ENCODE results near the gene SF1.

The SF1 gene

GRCh38 chr11:64814712-64815187 lies 36.4 kb upstream of the SF1 start:
- DNase-seq: no peak
- Histone ChIP-seq H3K79me2 (ENCODE audit: low read length) (peaks cover under 1% of the 10 kb centered on the region; the same call in 1 of the 2 replicates), H3K4me2 (ENCODE audit: low read depth, low read length) (no peak overlapping the region)

DNA sequence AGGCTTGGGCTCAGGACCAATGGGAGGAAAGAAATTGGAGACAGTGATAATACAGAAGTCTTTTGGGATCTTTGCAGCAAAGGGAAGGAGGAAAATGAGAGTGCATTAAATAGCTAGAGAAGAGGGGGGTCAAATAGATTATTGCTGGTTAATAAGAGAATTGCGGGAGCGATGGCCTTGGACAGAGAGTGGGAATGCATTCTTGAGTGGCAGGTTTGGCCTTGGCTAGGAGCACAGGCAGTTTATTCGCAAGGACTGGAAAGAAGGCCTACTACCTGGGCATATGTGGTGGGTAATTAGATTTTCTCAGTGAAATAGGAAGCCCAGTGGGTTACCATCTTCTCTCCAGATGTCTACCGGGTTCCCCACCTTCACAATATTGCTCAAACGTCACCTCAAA lies 35.5 kb upstream of the SF1 start:
- H3K9me3 ChIP-seq (replicated peaks; ENCODE audit: insufficient read depth, low read length): no peaks in the 10 kb centered on the region
- H3K36me3 ChIP-seq (replicated peaks; ENCODE audit: insufficient read depth, low read length): no peaks in the 10 kb centered on the region
- H3K4me3 ChIP-seq (ENCODE audit: low read length): no peak overlapping the region
- H3K4me2 ChIP-seq (ENCODE audit: low read depth, low read length): no peak overlapping the region
- DNase-seq: no peak
- no peak overlapping the region for H3K27ac ChIP-seq (ENCODE audit: low read length)
- peaks cover 5% of the 10 kb centered on the region for H3K79me2 ChIP-seq (ENCODE audit: low read length)
- no peaks in the 10 kb centered on the region for H3K9me2 ChIP-seq (replicated peaks; ENCODE audit: insufficient read depth, low read length)
- TF ChIP-seq EZH2 (optimal IDR thresholded peaks at IDR 0.05; ENCODE audit: low read depth, low read length) (no peak), EZH2phosphoT487 (IDR thresholded peaks at IDR 0.05; ENCODE audit: low read length) (no peak)
- TF ChIP-seq, protein P1, sequence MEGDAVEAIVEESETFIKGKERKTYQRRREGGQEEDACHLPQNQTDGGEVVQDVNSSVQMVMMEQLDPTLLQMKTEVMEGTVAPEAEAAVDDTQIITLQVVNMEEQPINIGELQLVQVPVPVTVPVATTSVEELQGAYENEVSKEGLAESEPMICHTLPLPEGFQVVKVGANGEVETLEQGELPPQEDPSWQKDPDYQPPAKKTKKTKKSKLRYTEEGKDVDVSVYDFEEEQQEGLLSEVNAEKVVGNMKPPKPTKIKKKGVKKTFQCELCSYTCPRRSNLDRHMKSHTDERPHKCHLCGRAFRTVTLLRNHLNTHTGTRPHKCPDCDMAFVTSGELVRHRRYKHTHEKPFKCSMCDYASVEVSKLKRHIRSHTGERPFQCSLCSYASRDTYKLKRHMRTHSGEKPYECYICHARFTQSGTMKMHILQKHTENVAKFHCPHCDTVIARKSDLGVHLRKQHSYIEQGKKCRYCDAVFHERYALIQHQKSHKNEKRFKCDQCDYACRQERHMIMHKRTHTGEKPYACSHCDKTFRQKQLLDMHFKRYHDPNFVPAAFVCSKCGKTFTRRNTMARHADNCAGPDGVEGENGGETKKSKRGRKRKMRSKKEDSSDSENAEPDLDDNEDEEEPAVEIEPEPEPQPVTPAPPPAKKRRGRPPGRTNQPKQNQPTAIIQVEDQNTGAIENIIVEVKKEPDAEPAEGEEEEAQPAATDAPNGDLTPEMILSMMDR (IDR thresholded peaks at IDR 0.05; ENCODE audit: low read length): no peak
- H3K4me1 ChIP-seq (ENCODE audit: low read length): peaks cover 6% of the 10 kb centered on the region
- no peaks in the 10 kb centered on the region for H3K27me3 ChIP-seq (replicated peaks; ENCODE audit: insufficient read depth, low read length)
- no peak overlapping the region for H2AFZ ChIP-seq (ENCODE audit: low read length)
- H4K20me1 ChIP-seq (ENCODE audit: insufficient read depth, low read length): no peaks in the 10 kb centered on the region
- H3K9ac ChIP-seq (ENCODE audit: low read length): no peak overlapping the region
- H3F3A ChIP-seq (ENCODE audit: insufficient read depth, low read length): 0 out of 2 replicates have a peak, but pooled peaks cover 3% of the 10 kb centered on the region

More at GRCh38 chr11:64814712-64815187, 36.4 kb upstream of the SF1 start:
- no peaks in the 10 kb centered on the region for H4K20me1 ChIP-seq (ENCODE audit: insufficient read depth, low read length)
- no peak overlapping the region for H3K4me3 ChIP-seq (ENCODE audit: low read length)
- H3K27ac ChIP-seq (ENCODE audit: low read length): no peak overlapping the region
- H3F3A ChIP-seq (ENCODE audit: insufficient read depth, low read length): 0 out of 2 replicates have a peak, but pooled peaks cover 3% of the 10 kb centered on the region
- no peak overlapping the region for H2AFZ ChIP-seq (ENCODE audit: low read length)
- H3K27me3 ChIP-seq (replicated peaks; ENCODE audit: insufficient read depth, low read length): no peaks in the 10 kb centered on the region
- no peaks in the 10 kb centered on the region for H3K36me3 ChIP-seq (replicated peaks; ENCODE audit: insufficient read depth, low read length)
- H3K9me2 ChIP-seq (replicated peaks; ENCODE audit: insufficient read depth, low read length): no peaks in the 10 kb centered on the region
- H3K4me1 ChIP-seq (ENCODE audit: low read length): 0 out of 2 replicates have a peak, but pooled peaks cover under 1% of the 10 kb centered on the region
- H3K9ac ChIP-seq (ENCODE audit: low read length): no peak overlapping the region
- TF ChIP-seq EZH2phosphoT487 (IDR thresholded peaks at IDR 0.05; ENCODE audit: low read length): no peak
- TF ChIP-seq, protein P1 (IDR thresholded peaks at IDR 0.05; ENCODE audit: low read length): no peak
- no peaks in the 10 kb centered on the region for H3K9me3 ChIP-seq (replicated peaks; ENCODE audit: insufficient read depth, low read length)

GRCh38 chr11:64810891-64811272 lies 32.5 kb upstream of the SF1 start:
- DNase-seq: peak; percentile 60
- Histone ChIP-seq H3K27ac (ENCODE audit: low read length) (peak overlapping the region; percentile 24; the same call in 1 of the 2 replicates), H3K9ac (ENCODE audit: low read length) (peak overlapping the region; percentile 70; the same call in 1 of the 2 replicates)

GRCh38 chr11:64810271-64810890 lies 32.0 kb upstream of the SF1 start, which contains the start of gene MEN1:
MEN1 (minus strand) TSS chr11:64810551; CDS start chr11:64810109, 442 bp downstream.
- Histone ChIP-seq H3K27ac (ENCODE audit: low read length) (peak within 1 kb of the TSS; percentile 24; the same call in 1 of the 2 replicates), H3K9me2 (replicated peaks; ENCODE audit: insufficient read depth, low read length) (no peaks in the 10 kb centered on the region), H3K79me2 (ENCODE audit: low read length) (peaks cover 5% of the 10 kb centered on the region), H2AFZ (ENCODE audit: low read length) (peak within 1 kb of the TSS; percentile 96), H4K20me1 (ENCODE audit: insufficient read depth, low read length) (no peaks in the 10 kb centered on the region), H3K4me1 (ENCODE audit: low read length) (peaks cover 6% of the 10 kb centered on the region), H3K4me2 (ENCODE audit: low read depth, low read length) (peak within 1 kb of the TSS; percentile 83), H3F3A (ENCODE audit: insufficient read depth, low read length) (0 out of 2 replicates have a peak, but pooled peaks cover 3% of the 10 kb centered on the region), H3K36me3 (replicated peaks; ENCODE audit: insufficient read depth, low read length) (no peaks in the 10 kb centered on the region), H3K4me3 (ENCODE audit: low read length) (peak within 1 kb of the TSS; percentile 74), H3K27me3 (replicated peaks; ENCODE audit: insufficient read depth, low read length) (no peaks in the 10 kb centered on the region), H3K9ac (ENCODE audit: low read length) (peak within 1 kb of the TSS; percentile 70), H3K9me3 (replicated peaks; ENCODE audit: insufficient read depth, low read length) (no peaks in the 10 kb centered on the region)
- peak; percentile 90 for DNase-seq
- no peak for TF ChIP-seq EZH2 (optimal IDR thresholded peaks at IDR 0.05; ENCODE audit: low read depth, low read length)
- TF ChIP-seq EZH2phosphoT487 (IDR thresholded peaks at IDR 0.05; ENCODE audit: low read length): no peak
- TF ChIP-seq, protein P1 (IDR thresholded peaks at IDR 0.05; ENCODE audit: low read length): no peak

More at GRCh38 chr11:64810891-64811272, 32.5 kb upstream of the SF1 start:
- Histone ChIP-seq H2AFZ (ENCODE audit: low read length) (peak overlapping the region; percentile 96), H3K4me1 (ENCODE audit: low read length) (peaks cover 6% of the 10 kb centered on the region), H4K20me1 (ENCODE audit: insufficient read depth, low read length) (no peaks in the 10 kb centered on the region), H3K27me3 (replicated peaks; ENCODE audit: insufficient read depth, low read length) (no peaks in the 10 kb centered on the region), H3K79me2 (ENCODE audit: low read length) (peaks cover 5% of the 10 kb centered on the region), H3K9me3 (replicated peaks; ENCODE audit: insufficient read depth, low read length) (no peaks in the 10 kb centered on the region), H3K4me2 (ENCODE audit: low read depth, low read length) (peak overlapping the region; percentile 83), H3K9me2 (replicated peaks; ENCODE audit: insufficient read depth, low read length) (no peaks in the 10 kb centered on the region), H3F3A (ENCODE audit: insufficient read depth, low read length) (0 out of 2 replicates have a peak, but pooled peaks cover 3% of the 10 kb centered on the region), H3K4me3 (ENCODE audit: low read length) (peak overlapping the region; percentile 74), H3K36me3 (replicated peaks; ENCODE audit: insufficient read depth, low read length) (no peaks in the 10 kb centered on the region)
- TF ChIP-seq EZH2phosphoT487 (IDR thresholded peaks at IDR 0.05; ENCODE audit: low read length): no peak

All from MM.1S (cell line).